HCT116 (cell line): ENCODE data around the gene CDH23. TPM values are rescaled to one million over a fixed set of nuclear protein-coding genes. Genes with fewer than 3 reads are reported as not detected.

Experiments used
- ATAC-seq: fragments of 200-7000 bp; cut with Tn5 transposase; 2 replicates; pipeline ENCODE4 v1.9.1; 2020; ENCODE audit warnings: mild to moderate bottlenecking, moderate library complexity
- BruUV-seq: library from RNA; stranded (reverse); fragments of 400-500 nt; replicated peaks from 2 replicates; lab custom pipeline; 2021; lab: Mats Ljungman, UMichigan
- CTCF ChIA-PET: fragments of 300-600 bp; sonication (Branson Sonifier 250); formaldehyde crosslinking; loops from one replicate; lab custom pipeline; 2021; ENCODE audit warnings: antibody characterized with exemption; lab: Charles Lee
- POLR2A ChIA-PET: fragments of 300-600, 350-600 bp; sonication (Branson Sonifier 250); formaldehyde crosslinking; loops from one replicate; lab custom pipeline; 2021; ENCODE audit warnings: antibody characterized with exemption; lab: Charles Lee
- RAD21 ChIA-PET, 2 experiments: fragments of 300-600 bp; sonication (Branson Sonifier 250); formaldehyde crosslinking; loops; one replicate each; lab custom pipeline; 2023; ENCODE audit warnings: low total read pairs in 2 of 2; ENCODE audit not compliant: uncharacterized antibody in 2 of 2, unreplicated experiment in 2 of 2, low non-redundant PET in 1 of 2; lab: Charles Lee
- DNase-seq: peaks from one replicate; pipeline ENCODE4 v3.0.0-alpha.2; 2010; ENCODE audit warnings: low read depth, low spot score
- H2AFZ ChIP-seq: fragments of 200-600 bp; shearing (Covaris generic), sonication (generic); 2 replicates; pipeline ENCODE4 v1.6.1; 2017; ENCODE audit warnings: low read depth, mixed run types, mixed read lengths, antibody characterized with exemption, low read length; ENCODE audit not compliant: poor library complexity, severe bottlenecking
- H3K27ac ChIP-seq: 2 replicates; pipeline ENCODE4 v1.5.1; 2012; ENCODE audit warnings: low read depth, low read length
- H3K27me3 ChIP-seq: fragments of 200-600 bp; sonication (generic); 2 replicates; pipeline ENCODE4 v1.6.1; 2016; ENCODE audit warnings: mixed run types, low read length, mixed read lengths; ENCODE audit not compliant: insufficient read depth
- H3K36me3 ChIP-seq, 2 experiments: fragments of 200-500 bp in 1 of 2; fragments of 200-600 bp in 1 of 2; sonication (Bioruptor generic) in 1 of 2; sonication (generic) in 1 of 2; 2 replicates each; pipeline versions ENCODE4 v1.5.1 to v1.6.1; 2014 to 2016; ENCODE audit warnings: low read length in 2 of 2, inconsistent platforms in 1 of 2, mixed read lengths in 1 of 2, mixed run types in 1 of 2; ENCODE audit not compliant: insufficient read depth in 2 of 2, control insufficient read depth in 1 of 2
- H3K4me1 ChIP-seq, 2 experiments: fragments of 200-600 bp in 1 of 2; sonication (generic) in 1 of 2; 2 replicates each; pipeline versions ENCODE4 v1.5.1 to v1.6.1; 2012 to 2017; ENCODE audit warnings: low read length in 2 of 2, inconsistent platforms in 1 of 2, mild to moderate bottlenecking in 1 of 2, mixed read lengths in 1 of 2, mixed run types in 1 of 2, moderate library complexity in 1 of 2; ENCODE audit not compliant: insufficient read depth in 2 of 2, control insufficient read depth in 1 of 2
- H3K4me2 ChIP-seq: fragments of 200-600 bp; sonication (generic); 2 replicates; pipeline ENCODE4 v1.6.1; 2017; ENCODE audit warnings: mixed run types, low read length, mixed read lengths
- H3K4me3 ChIP-seq, 2 experiments: fragments of 200-600 bp in 1 of 2; sonication (generic) in 1 of 2; replicated peaks in 1 of 2; 2 replicates each; pipeline ENCODE4 v1.5.1; 2011 to 2016; ENCODE audit warnings: low read length in 2 of 2, control low read depth in 1 of 2, low read depth in 1 of 2, mild to moderate bottlenecking in 1 of 2, mixed read lengths in 1 of 2, mixed run types in 1 of 2
- H3K79me2 ChIP-seq: fragments of 200-600 bp; sonication (generic); 2 replicates; pipeline ENCODE4 v1.6.1; 2017; ENCODE audit warnings: mild to moderate bottlenecking, mixed run types, low read length, moderate library complexity, mixed read lengths; ENCODE audit not compliant: insufficient read depth
- H3K9ac ChIP-seq: fragments of 200-600 bp; sonication (generic); 2 replicates; pipeline ENCODE4 v1.6.1; 2016; ENCODE audit warnings: low read length, mixed read lengths
- H3K9me2 ChIP-seq: fragments of 200-600 bp; sonication (generic), shearing (Covaris generic); 2 replicates; pipeline ENCODE4 v1.6.1; 2017; ENCODE audit warnings: mixed run types, mild to moderate bottlenecking, moderate library complexity; ENCODE audit not compliant: insufficient read depth
- H3K9me3 ChIP-seq, 2 experiments: fragments of 200-500 bp in 1 of 2; fragments of 200-600 bp in 1 of 2; sonication (Bioruptor generic) in 1 of 2; sonication (generic) in 1 of 2; 2 replicates each; pipeline ENCODE4 v1.6.1; 2014 to 2017; ENCODE audit warnings: low read length in 2 of 2, mixed read lengths in 2 of 2, inconsistent platforms in 1 of 2, low read depth in 1 of 2, mild to moderate bottlenecking in 1 of 2, mixed run types in 1 of 2, moderate library complexity in 1 of 2; ENCODE audit not compliant: control insufficient read depth in 1 of 2, insufficient read depth in 1 of 2
- H4K20me1 ChIP-seq: fragments of 200-600 bp; sonication (generic), shearing (Covaris generic); 2 replicates; pipeline ENCODE4 v1.6.1; 2017; ENCODE audit warnings: mixed run types, mild to moderate bottlenecking, moderate library complexity; ENCODE audit not compliant: insufficient read depth
- CBX3 ChIP-seq: IDR thresholded peaks from 2 replicates; pipeline ENCODE4 v1.6.1; 2012; ENCODE audit warnings: low read depth
- CEBPB ChIP-seq: IDR thresholded peaks from 2 replicates; pipeline ENCODE4 v1.6.1; 2012; ENCODE audit warnings: low read depth
- CTCF ChIP-seq, 3 experiments: fragments of 200-600 bp in 1 of 3; sonication (generic) in 1 of 3; IDR thresholded peaks in 2 of 3; conservative IDR thresholded peaks in 1 of 3; 2 replicates each; pipeline ENCODE4 v1.5.1; 2012 to 2017; ENCODE audit warnings: low read depth in 2 of 3, low read length in 2 of 3, antibody characterized with exemption in 1 of 3, borderline replicate concordance in 1 of 3, control low read depth in 1 of 3, mild to moderate bottlenecking in 1 of 3, mixed read lengths in 1 of 3, mixed run types in 1 of 3, moderate library complexity in 1 of 3; ENCODE audit not compliant: insufficient read depth in 1 of 3
- ELF1 ChIP-seq: IDR thresholded peaks from 2 replicates; pipeline ENCODE4 v1.6.1; 2012; ENCODE audit warnings: low read depth, borderline replicate concordance
- MAX ChIP-seq: IDR thresholded peaks from 2 replicates; pipeline ENCODE4 v1.6.1; 2012
- POLR2A ChIP-seq: IDR thresholded peaks from 2 replicates; pipeline ENCODE4 v1.7.0; 2011; ENCODE audit warnings: borderline replicate concordance; ENCODE audit not compliant: insufficient read depth, insufficient read length; ENCODE audit errors: extremely low read depth
- POLR2AphosphoS5 ChIP-seq: IDR thresholded peaks from 2 replicates; pipeline ENCODE4 v1.6.1; 2011; ENCODE audit warnings: mild to moderate bottlenecking, low read depth, low read length, moderate library complexity
- RAD21 ChIP-seq: IDR thresholded peaks from 2 replicates; pipeline ENCODE4 v1.6.1; 2012; ENCODE audit warnings: low read depth, mild to moderate bottlenecking
- SP1 ChIP-seq: IDR thresholded peaks from 2 replicates; pipeline ENCODE4 v1.6.1; 2012; ENCODE audit warnings: low read depth
- YY1 ChIP-seq: IDR thresholded peaks from 2 replicates; pipeline ENCODE4 v1.6.1; 2011; ENCODE audit warnings: low read length, low read depth, moderate library complexity, mild to moderate bottlenecking; ENCODE audit not compliant: insufficient replicate concordance; ENCODE audit errors: extremely low read depth
- ZBTB33 ChIP-seq: IDR thresholded peaks from 2 replicates; pipeline ENCODE4 v1.6.1; 2011; ENCODE audit warnings: mild to moderate bottlenecking, low read length, moderate library complexity; ENCODE audit not compliant: insufficient replicate concordance; ENCODE audit errors: extremely low read depth
- ZFX ChIP-seq: fragments of 450-650 bp; IDR thresholded peaks from 2 replicates; pipeline ENCODE4 v1.6.1; 2017
- ZNF274 ChIP-seq: fragments of 200-500 bp; sonication (Bioruptor generic); IDR thresholded peaks from 2 replicates; pipeline ENCODE4 v1.6.1; 2014; ENCODE audit warnings: mild to moderate bottlenecking, low read depth, low read length, inconsistent platforms
- intact Hi-C: fragments of 100-400 bp; cut with micrococcal nuclease; formaldehyde crosslinking; loops from 2 replicates; pipeline ENCODE4 v1.10.0; 2022
- total RNA-seq: library from RNA; stranded (reverse); gene quantifications from one replicate; pipeline ENCODE4 v1.2.1, GENCODE V29; 2021; ENCODE audit not compliant: unreplicated experiment

CDH23 gene
- total RNA-seq, 1 experiment from 2014 or later: not detected

- Histone ChIP-seq H3K9me3 (no peaks in the 10 kb centered on the region), H3K79me2 (no peaks in the 10 kb centered on the region), H3K9ac (no peak overlapping the region), H4K20me1 (no peaks in the 10 kb centered on the region), H3K27ac (no peak overlapping the region), H3K27me3 (no peaks in the 10 kb centered on the region), H2AFZ (no peak overlapping the region), H3K4me2 (no peak overlapping the region), H3K4me3 (no peak overlapping the region), H3K4me1 (peaks cover 0 to 14% of the 10 kb centered on the region in 2 experiments; a peak in 2 of 4 replicates), H3K9me2 (no peaks in the 10 kb centered on the region), H3K36me3 (no peaks in the 10 kb centered on the region)
- TF ChIP-seq POLR2AphosphoS5: no peak
- ChIA-PET CTCF (interaction anchor here (0.9 to 1.4 kb wide), 2 partner anchors 14 to 392 kb away, joined by 3 to 7 read pairs; partner anchors contain the start of gene SLC29A3), POLR2A (no interaction called here), RAD21 (no interaction called here)
- DNase-seq (no peak), ATAC-seq (no peak)
- no TSS peak for BruUV-seq
- intact Hi-C loops: no loop called here
Observed at GRCh38 chr10:71711052-71711623, 314.4 kb downstream of the CDH23 start.

GRCh38 chr10:71712170-71712569 lies 315.4 kb downstream of the CDH23 start:
- Histone ChIP-seq H3K9ac (no peak overlapping the region), H3K4me3 (no peak overlapping the region), H2AFZ (no peak overlapping the region), H4K20me1 (no peaks in the 10 kb centered on the region), H3K4me2 (no peak overlapping the region), H3K27ac (no peak overlapping the region), H3K27me3 (no peaks in the 10 kb centered on the region), H3K9me2 (no peaks in the 10 kb centered on the region), H3K36me3 (no peaks in the 10 kb centered on the region), H3K9me3 (no peaks in the 10 kb centered on the region), H3K79me2 (no peaks in the 10 kb centered on the region), H3K4me1 (peaks cover 0 to 14% of the 10 kb centered on the region in 2 experiments; a peak in 2 of 4 replicates)
- BruUV-seq: no TSS peak
- TF ChIP-seq RAD21: no peak
- no peak for TF ChIP-seq CBX3
- no peak for TF ChIP-seq YY1
- TF ChIP-seq POLR2A: no peak
- TF ChIP-seq ZNF274: no peak
- TF ChIP-seq CTCF (IDR thresholded peaks at IDR 0.05 in 2 of 3, conservative IDR thresholded peaks at IDR 0.05 in 1 of 3; ENCODE audit: borderline replicate concordance in 1 of 3, insufficient read depth in 1 of 3, low read depth in 2 of 3, low read length in 2 of 3): no peak
- TF ChIP-seq CEBPB: no peak
- no peak for TF ChIP-seq POLR2AphosphoS5
- TF ChIP-seq MAX: no peak
- no peak for TF ChIP-seq ZBTB33
- no peak for TF ChIP-seq SP1
- no peak for TF ChIP-seq ELF1
- no peak for TF ChIP-seq ZFX
- CTCF ChIA-PET: interaction anchor here (0.9 to 1.4 kb wide), 3 partner anchors 15 to 393 kb away, joined by 3 to 7 read pairs (median 4); partner anchors contain the start of gene SLC29A3
- RAD21 ChIA-PET: no interaction called here
- POLR2A ChIA-PET: no interaction called here
- ATAC-seq: no peak
- intact Hi-C loops: no loop called here
- no peak for DNase-seq
